Uterus (tissue), 2 donors: Measurements from ENCODE around the gene VAT1.

Source experiments
- POLR2A ChIP-seq, 2 donors: fragments of 450-650 bp; IDR thresholded peaks; one replicate each; pipeline ENCODE4 v1.6.1; 2016; ENCODE audit warnings: antibody characterized with exemption in 2 of 2, mild to moderate bottlenecking in 1 of 2, moderate library complexity in 1 of 2
- TF ChIP-seq, protein P1 (sequence below), 4 experiments: fragments of 200-600 bp in 2 of 4; fragments of 450-650 bp in 2 of 4; sonication (generic) in 2 of 4; IDR thresholded peaks; one replicate each; pipeline ENCODE4 v1.5.1; 2016 to 2019; ENCODE audit warnings: antibody characterized with exemption in 4 of 4, mild to moderate bottlenecking in 2 of 4, moderate library complexity in 1 of 4

DNA sequence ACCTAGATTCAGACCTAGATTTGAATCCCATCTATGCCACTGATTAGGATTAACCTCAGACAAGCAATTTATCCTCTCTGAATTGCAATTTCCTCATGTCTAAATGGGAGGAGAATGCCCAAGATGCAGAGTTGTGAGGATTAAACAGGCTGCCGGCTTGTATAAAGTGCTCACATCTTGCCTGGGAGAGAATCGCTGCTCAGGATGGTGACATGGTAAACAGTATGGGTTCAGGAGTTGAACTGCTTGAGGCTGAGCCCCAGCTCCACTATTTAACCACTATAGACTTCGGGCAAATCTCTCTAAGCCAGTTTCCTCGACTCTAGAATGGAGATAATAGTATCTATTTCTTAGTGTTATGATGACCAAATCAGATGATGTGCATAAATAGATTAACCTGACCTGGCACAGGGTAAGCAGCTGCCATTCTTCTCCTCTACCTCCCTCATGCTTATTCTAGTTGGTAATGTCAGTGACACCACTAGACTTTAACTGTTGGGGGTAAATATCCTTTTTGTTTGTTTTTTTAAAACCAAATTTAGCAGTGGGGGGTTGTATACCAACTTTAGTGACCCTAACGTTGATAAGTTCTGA, 24.7 kb downstream of the VAT1 start:
- no peak for TF ChIP-seq POLR2A (IDR thresholded peaks at IDR 0.05)
- TF ChIP-seq, protein P1, sequence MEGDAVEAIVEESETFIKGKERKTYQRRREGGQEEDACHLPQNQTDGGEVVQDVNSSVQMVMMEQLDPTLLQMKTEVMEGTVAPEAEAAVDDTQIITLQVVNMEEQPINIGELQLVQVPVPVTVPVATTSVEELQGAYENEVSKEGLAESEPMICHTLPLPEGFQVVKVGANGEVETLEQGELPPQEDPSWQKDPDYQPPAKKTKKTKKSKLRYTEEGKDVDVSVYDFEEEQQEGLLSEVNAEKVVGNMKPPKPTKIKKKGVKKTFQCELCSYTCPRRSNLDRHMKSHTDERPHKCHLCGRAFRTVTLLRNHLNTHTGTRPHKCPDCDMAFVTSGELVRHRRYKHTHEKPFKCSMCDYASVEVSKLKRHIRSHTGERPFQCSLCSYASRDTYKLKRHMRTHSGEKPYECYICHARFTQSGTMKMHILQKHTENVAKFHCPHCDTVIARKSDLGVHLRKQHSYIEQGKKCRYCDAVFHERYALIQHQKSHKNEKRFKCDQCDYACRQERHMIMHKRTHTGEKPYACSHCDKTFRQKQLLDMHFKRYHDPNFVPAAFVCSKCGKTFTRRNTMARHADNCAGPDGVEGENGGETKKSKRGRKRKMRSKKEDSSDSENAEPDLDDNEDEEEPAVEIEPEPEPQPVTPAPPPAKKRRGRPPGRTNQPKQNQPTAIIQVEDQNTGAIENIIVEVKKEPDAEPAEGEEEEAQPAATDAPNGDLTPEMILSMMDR (IDR thresholded peaks at IDR 0.05): no peak
